ENCODE data around the gene FGF12. TPM values are rescaled to one million over a fixed set of nuclear protein-coding genes. Genes with fewer than 3 reads are reported as not detected.

The FGF12 gene
- total RNA-seq, 2 experiments from 2014 or later = not detected

DNA sequence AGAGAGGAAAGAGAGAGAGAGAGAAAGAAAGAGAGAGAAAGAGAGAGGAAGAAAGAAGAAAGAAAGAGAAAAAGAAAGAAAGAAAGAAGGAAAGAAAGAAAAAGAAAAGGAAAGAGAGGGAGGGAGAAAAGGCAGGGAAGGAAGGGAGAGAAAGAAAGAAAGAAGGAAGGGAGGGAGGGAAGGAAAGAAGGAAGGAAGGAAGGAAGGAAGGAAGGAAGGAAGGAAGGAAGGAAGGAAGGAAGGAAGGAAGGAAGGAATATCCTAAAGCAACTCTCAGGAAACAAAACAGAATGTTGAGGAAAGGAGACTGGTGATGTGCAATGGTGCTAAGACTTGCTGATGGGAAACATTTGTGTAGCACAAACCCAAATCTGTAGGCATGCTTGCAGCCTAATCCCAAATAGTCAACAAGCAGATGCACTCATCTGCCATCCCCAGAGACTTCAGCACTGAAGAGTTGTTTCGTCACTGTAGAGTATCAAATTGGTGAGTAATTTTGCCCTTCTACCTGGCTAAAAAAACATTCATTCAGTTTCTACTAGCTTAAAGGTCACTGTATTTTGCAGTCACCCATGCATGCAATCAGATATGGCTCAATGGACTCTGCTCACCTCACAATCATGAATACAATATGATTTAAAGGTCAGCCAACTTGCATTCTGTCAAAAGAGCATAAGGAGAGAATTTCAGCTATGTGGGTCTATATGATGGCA, 480.3 kb downstream of the FGF12 start:
- POLR2A ChIA-PET = no interaction called here
- no peaks in the 10 kb centered on the region for H3K27me3 Mint-ChIP-seq

GRCh38 chr3:192244591-192244990, 482.8 kb downstream of the FGF12 start:
- intact Hi-C loops (cut with micrococcal nuclease) = no loop called here
- CTCF ChIA-PET = no interaction called here
- no peak for TF ChIP-seq CTCF (IDR thresholded peaks at IDR 0.05)
- Mint-ChIP-seq H3K27me3 (no peaks in the 10 kb centered on the region), H3K4me1 (ENCODE audit: low read depth) (no peaks in the 10 kb centered on the region), H3K36me3 (ENCODE audit: low read depth) (no peaks in the 10 kb centered on the region), H3K9me3 (peaks cover 2% of the 10 kb centered on the region), H3K4me3 (no peak overlapping the region), H3K27ac (no peak overlapping the region)
- no peak for ATAC-seq
- POLR2A ChIA-PET = no interaction called here
- DNase-seq = no peak

More for the DNA sequence above, 480.3 kb downstream of the FGF12 start:
- Mint-ChIP-seq H3K4me3 (no peak overlapping the region), H3K36me3 (ENCODE audit: low read depth) (no peaks in the 10 kb centered on the region), H3K4me1 (ENCODE audit: low read depth) (no peaks in the 10 kb centered on the region), H3K9me3 (peaks cover 2% of the 10 kb centered on the region), H3K27ac (no peak overlapping the region)
- TF ChIP-seq CTCF (IDR thresholded peaks at IDR 0.05) = no peak
- intact Hi-C loops (cut with micrococcal nuclease) = no loop called here
- DNase-seq (no peak), ATAC-seq (no peak)
- CTCF ChIA-PET = no interaction called here

GRCh38 chr3:192239956-192240355, 487.4 kb downstream of the FGF12 start:
- intact Hi-C loops (cut with micrococcal nuclease) = no loop called here
- TF ChIP-seq CTCF (IDR thresholded peaks at IDR 0.05) = no peak
- Mint-ChIP-seq H3K27me3 (no peaks in the 10 kb centered on the region), H3K9me3 (peaks cover under 1% of the 10 kb centered on the region), H3K36me3 (ENCODE audit: low read depth) (no peaks in the 10 kb centered on the region), H3K27ac (no peak overlapping the region), H3K4me3 (no peak overlapping the region), H3K4me1 (ENCODE audit: low read depth) (no peaks in the 10 kb centered on the region)
- DNase-seq = no peak
- CTCF ChIA-PET = no interaction called here
- ATAC-seq = no peak
- POLR2A ChIA-PET = no interaction called here

- POLR2A ChIA-PET = no interaction called here
Observed at GRCh38 chr3:192237992-192238608, 489.2 kb downstream of the FGF12 start.

More at GRCh38 chr3:192237992-192238608, 489.2 kb downstream of the FGF12 start:
- Mint-ChIP-seq H3K27me3 (no peaks in the 10 kb centered on the region), H3K4me3 (no peak overlapping the region), H3K27ac (no peak overlapping the region), H3K9me3 (no peaks in the 10 kb centered on the region), H3K36me3 (ENCODE audit: low read depth) (no peaks in the 10 kb centered on the region), H3K4me1 (ENCODE audit: low read depth) (no peaks in the 10 kb centered on the region)
- DNase-seq = no peak
- CTCF ChIA-PET = interaction anchor here (0.7 kb wide), 1 partner anchor 1026 kb away, joined by 3 read pairs; no protein-coding TSS in a partner anchor
- intact Hi-C loops (cut with micrococcal nuclease) = no loop called here
- ATAC-seq = no peak
- TF ChIP-seq CTCF (IDR thresholded peaks at IDR 0.05) = no peak

Measured in activated CD8-positive, alpha-beta T cell treated with anti-CD3 and anti-CD28 coated beads for 36 hours (primary cell).